ENCODE data around the gene THSD7B.

Gene THSD7B

DNA sequence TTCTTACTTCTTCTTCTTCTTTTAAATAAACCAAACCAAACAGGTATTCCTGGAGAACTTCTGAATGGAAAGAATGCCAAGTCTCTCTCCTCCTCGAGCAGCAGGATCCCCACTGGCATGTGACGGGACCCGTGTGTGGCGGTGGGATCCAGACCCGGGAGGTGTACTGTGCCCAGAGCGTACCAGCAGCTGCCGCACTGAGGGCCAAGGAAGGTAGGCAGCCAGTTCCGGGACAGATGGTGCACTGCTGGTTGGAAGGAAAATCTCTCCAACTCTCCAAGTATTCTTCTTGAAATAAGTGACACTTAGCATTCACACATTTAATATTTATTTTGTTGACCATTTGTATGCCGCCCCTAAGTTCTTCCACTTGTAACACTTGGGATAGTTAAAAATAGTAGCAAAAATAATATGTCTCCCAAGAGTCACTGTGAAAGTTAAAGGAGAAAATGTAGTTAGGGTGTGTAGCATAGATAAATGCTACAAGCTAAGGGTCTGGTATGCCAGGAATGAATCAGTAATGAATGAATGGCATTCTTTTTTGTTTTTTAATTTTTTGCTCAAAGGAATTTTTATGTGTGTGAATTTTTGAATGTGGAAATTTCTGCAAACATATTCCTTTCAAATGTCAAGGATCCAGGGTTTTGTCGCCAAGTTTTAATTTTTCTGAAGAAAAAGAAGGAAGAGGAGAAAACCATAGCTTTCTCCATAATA is 349.9 kb downstream of the THSD7B start:
- DNase-seq (ENCODE audit: low read depth), result no peak
- H3K4me3 ChIP-seq (ENCODE audit: low read depth, low read length), result no peak overlapping the region

DNA sequence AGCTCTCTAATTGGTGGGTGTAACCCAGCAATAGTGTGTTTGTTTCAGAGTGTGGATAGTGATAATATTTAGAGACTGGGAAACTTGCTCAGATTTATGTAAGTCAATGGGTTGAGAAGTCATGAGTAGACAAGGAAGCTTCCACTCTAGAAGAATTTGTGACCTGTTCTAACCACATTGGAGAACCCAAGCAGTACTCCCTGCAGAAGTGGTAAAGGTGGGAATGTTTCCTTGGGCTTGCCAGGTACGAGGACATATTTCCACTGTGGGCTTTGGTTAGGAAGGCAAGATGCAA is 350.4 kb downstream of the THSD7B start:
- DNase-seq (ENCODE audit: low read depth), result no peak
- H3K4me3 ChIP-seq (ENCODE audit: low read depth, low read length), result no peak overlapping the region

DNA sequence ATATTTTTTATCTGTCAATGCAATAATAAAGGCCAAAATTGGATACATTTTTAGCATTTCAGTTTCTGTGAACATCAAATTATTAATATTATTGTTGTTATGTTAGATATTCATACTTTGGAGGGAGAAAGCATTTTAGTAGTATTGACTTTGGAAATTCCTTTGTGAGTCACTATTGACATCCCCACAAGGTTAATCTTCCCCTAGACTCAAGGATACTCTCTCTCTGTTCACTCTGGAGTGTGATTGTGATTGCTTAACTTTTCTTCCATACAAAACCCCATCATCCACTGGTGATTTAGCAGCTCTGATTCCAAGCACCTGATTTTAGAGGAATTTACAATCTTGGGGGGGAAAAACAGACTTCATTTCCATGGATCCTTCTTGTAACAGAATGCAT is 352.0 kb downstream of the THSD7B start:
- peak; percentile 6 for DNase-seq (ENCODE audit: low read depth)

GRCh38 chr2:137118140-137118539 is 352.8 kb downstream of the THSD7B start:
- DNase-seq (ENCODE audit: low read depth), result no peak

More for the DNA sequence above, 352.0 kb downstream of the THSD7B start:
- no peak overlapping the region for H3K4me3 ChIP-seq (ENCODE audit: low read depth, low read length)

GRCh38 chr2:137123226-137123625 is 357.9 kb downstream of the THSD7B start:
- DNase-seq (ENCODE audit: low read depth), result peak; percentile 38
- no peak overlapping the region for H3K4me3 ChIP-seq (ENCODE audit: low read depth, low read length)

More at GRCh38 chr2:137118140-137118539, 352.8 kb downstream of the THSD7B start:
- no peak overlapping the region for H3K4me3 ChIP-seq (ENCODE audit: low read depth, low read length)

DNA sequence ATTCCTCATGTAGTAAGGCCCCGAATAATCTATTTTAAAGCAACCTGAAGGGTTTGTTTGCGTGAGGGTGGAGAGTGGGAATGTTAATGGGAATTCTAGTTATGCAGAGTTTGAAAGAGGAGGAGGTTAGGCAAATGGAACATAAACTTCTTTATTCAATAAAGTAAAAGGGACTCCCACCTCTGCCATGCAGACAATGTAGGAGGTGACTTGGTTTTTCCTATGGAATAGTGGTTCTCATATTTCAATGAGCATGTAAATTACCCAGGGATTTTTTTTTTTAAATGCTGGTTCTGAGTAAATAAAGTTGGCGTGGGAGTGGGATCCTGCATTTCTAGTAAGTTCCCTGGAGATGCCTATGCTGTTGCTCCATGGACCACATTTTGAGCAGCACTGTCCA is 367.9 kb downstream of the THSD7B start:
- DNase-seq (ENCODE audit: low read depth), result no peak

GRCh38 chr2:137138263-137138662 is 372.9 kb downstream of the THSD7B start:
- no peak for DNase-seq (ENCODE audit: low read depth)
- H3K4me3 ChIP-seq (ENCODE audit: low read depth, low read length), result no peak overlapping the region

More for the DNA sequence above, 367.9 kb downstream of the THSD7B start:
- H3K4me3 ChIP-seq (ENCODE audit: low read depth, low read length), result no peak overlapping the region

DNA sequence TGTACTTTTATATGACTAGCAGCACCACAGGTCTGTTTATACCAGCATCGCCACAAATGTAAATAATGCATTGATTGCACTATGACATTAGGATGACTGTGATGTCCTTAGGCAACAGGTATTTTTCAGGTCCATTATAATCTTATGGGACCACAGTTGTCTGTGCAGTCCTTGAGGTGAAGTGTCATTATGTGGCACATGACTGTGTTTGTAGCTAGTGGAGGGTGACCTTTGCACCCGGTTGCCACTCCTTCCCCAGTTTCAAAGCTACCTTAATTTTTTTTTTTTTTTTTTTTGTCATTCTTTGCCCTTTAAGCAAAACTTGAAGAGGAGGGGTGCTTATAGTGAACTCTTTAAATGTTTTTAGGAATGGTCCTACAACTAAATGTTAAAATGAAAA is 386.4 kb downstream of the THSD7B start:
- no peak for DNase-seq (ENCODE audit: low read depth)

GRCh38 chr2:137154946-137155345 is 389.6 kb downstream of the THSD7B start:
- no peak for DNase-seq (ENCODE audit: low read depth)
- no peak overlapping the region for H3K4me3 ChIP-seq (ENCODE audit: low read depth, low read length)

More for the DNA sequence above, 386.4 kb downstream of the THSD7B start:
- no peak overlapping the region for H3K4me3 ChIP-seq (ENCODE audit: low read depth, low read length)

GRCh38 chr2:137155356-137156104 is 390.2 kb downstream of the THSD7B start:
- no peak overlapping the region for H3K4me3 ChIP-seq (ENCODE audit: low read depth, low read length)
- DNase-seq (ENCODE audit: low read depth), result peak; percentile 23

GRCh38 chr2:137156221-137156844 is 391.0 kb downstream of the THSD7B start:
- no peak overlapping the region for H3K4me3 ChIP-seq (ENCODE audit: low read depth, low read length)
- DNase-seq (ENCODE audit: low read depth), result no peak

GRCh38 chr2:137157851-137158250 is 392.5 kb downstream of the THSD7B start:
- no peak for DNase-seq (ENCODE audit: low read depth)
- no peak overlapping the region for H3K4me3 ChIP-seq (ENCODE audit: low read depth, low read length)

GRCh38 chr2:137161250-137161649 is 395.9 kb downstream of the THSD7B start:
- no peak for DNase-seq (ENCODE audit: low read depth)
- H3K4me3 ChIP-seq (ENCODE audit: low read depth, low read length), result no peak overlapping the region

- H3K4me3 ChIP-seq (ENCODE audit: low read depth, low read length), result no peak overlapping the region
- DNase-seq (ENCODE audit: low read depth), result no peak
Measured at GRCh38 chr2:137165968-137166367, 400.6 kb downstream of the THSD7B start.

DNA sequence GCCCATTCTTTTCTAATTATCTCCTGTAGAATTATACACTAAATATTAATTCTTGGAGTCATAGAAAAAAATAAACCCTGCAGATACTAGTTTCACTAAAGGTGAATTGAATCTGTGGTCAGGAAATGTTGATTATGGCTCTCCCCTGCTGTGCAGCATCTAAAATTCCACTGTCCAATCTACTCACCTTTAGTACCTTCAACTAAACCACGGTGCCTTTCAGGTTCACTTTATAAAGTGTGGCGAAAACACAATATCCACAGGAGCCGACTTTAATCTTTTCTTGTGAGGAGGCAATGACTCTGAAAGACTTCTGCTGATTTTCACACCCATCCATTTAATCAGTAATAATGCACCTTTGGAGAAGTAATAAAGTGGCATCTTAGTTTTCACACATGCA is 402.3 kb downstream of the THSD7B start:
- no peak overlapping the region for H3K4me3 ChIP-seq (ENCODE audit: low read depth, low read length)
- DNase-seq (ENCODE audit: low read depth), result no peak

DNA sequence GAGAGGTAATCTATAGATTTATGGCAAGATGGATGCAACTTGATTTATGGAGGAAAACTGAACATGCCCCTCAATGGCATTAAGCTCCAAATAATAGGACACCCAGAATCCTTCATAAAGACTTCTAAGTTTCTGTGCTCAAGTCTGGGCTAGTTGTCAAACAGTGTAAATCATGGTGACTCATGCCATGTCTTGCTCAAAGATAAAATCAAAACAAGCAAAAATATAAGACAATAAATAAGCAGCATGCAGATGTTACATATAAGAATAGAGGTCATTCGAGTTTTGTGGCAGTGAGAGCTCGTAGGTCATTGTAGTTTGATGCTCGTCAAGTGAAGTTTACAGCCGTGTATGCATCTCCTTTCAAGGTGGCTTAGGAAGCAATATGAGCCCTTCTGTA is 403.2 kb downstream of the THSD7B start:
- no peak overlapping the region for H3K4me3 ChIP-seq (ENCODE audit: low read depth, low read length)
- no peak for DNase-seq (ENCODE audit: low read depth)

DNA sequence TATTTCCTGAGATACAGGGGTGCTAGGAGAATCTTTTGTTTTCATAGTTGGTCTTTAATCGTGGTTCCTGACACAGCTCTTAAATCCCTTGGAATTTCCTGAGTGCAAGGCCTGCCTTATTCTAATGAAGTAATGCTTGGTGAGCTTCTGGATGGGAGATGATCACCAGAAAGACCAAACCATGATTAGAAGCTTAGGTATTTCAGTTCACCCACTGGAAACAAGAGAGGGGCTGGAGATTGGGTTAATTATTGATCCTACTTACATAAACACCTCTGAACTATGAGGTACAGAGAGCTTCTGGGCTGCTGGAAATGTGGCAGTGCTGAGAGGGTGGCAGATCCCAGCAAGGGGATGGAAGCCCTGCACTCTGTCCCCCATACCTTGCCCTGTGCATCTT is 406.8 kb downstream of the THSD7B start:
- no peak overlapping the region for H3K4me3 ChIP-seq (ENCODE audit: low read depth, low read length)
- no peak for DNase-seq (ENCODE audit: low read depth)

DNA sequence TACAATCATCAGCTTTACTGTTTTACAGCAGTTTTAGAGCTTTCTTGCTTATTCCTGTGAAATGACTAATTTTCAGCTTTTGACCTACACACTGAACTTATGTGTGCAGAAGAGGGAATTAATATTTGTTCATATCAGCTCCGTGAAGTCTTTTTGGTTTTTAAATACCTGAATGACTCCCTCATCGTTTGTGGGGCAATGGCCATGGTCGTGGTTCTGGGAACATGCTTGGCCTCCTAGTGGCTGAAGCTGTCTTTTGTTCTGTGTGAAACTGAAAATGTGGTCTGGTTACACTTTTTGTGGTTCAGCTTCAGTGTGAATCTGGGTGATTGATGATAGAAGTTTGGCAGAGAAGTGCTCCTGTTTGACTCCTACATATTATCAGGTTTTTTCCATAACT is 408.1 kb downstream of the THSD7B start:
- H3K4me3 ChIP-seq (ENCODE audit: low read depth, low read length), result no peak overlapping the region
- peak; percentile 70 for DNase-seq (ENCODE audit: low read depth)

DNA sequence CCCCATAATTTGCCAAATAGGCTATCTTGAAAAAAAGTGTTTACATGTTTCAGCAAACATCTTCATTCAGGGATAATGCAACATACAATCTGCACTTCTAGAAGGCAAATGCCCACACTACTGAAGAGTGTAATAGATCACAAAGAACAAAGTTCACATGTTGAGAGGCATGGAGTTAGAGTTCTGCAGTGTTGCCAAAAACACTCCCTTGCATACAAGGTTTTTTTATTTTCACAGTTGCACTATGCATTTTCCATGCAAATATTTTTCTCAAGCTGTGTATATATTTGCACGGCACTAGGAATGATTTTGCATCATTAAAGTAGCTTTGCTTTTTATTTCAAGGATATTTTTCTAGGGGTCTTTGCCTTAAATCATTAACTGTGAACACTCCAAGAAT is 409.9 kb downstream of the THSD7B start:
- H3K4me3 ChIP-seq (ENCODE audit: low read depth, low read length), result no peak overlapping the region
- DNase-seq (ENCODE audit: low read depth), result no peak

DNA sequence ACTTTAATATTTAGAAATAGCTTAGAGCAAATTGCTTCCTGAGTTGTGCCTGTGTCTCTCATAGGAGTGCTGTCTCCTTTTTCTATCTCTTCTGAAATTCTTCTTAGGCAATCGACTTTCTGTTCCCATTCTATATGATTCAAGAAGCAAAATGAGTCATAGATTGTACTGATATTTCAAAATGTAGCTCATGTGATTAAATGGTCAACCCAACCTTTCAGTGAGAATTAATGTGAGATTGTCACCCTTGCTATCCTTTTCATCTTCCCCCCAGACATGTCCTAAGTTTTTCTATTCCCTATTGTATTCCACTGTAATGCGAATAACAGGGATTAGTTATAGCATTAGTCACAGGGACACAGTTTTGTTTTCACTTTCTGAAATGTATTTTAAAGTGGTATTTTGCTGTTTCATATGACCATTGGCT is 413.6 kb downstream of the THSD7B start:
- peak; percentile 75 for DNase-seq (ENCODE audit: low read depth)
- no peak overlapping the region for H3K4me3 ChIP-seq (ENCODE audit: low read depth, low read length)

DNA sequence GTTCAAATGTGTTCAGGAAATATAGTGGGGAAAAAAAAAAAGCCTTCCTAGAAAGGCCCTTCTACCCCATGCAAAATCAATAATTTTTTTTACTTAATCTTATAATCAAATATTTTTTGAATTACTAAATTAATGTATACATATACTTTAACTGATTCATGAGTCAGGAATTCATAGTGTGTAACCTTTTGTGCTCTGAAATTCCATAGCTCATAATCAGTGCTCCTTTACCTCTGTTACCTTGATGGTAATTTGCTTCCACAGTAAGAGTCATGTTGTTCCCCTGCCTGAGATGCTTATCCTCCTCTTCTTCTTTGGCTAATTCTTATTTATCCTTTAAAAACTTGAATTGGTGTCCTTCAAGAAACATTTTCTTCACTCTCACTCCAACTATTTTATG is 414.2 kb downstream of the THSD7B start:
- no peak for DNase-seq (ENCODE audit: low read depth)
- H3K4me3 ChIP-seq (ENCODE audit: low read depth, low read length), result no peak overlapping the region
